Spleen (tissue), 7 donors: ENCODE data around the gene LYRM4.

Experiments
- POLR2A ChIP-seq, 3 donors: fragments of 450-650 bp; IDR thresholded peaks; one replicate each; pipeline ENCODE4 v1.5.1; 2017; ENCODE audit warnings: antibody characterized with exemption in 3 of 3, mild to moderate bottlenecking in 1 of 3
- TF ChIP-seq, protein P1 (sequence below), 11 experiments: fragments of 200-600 bp in 7 of 11; fragments of 450-650 bp in 4 of 11; sonication (generic) in 4 of 11; IDR thresholded peaks in 8 of 11; conservative IDR thresholded peaks in 3 of 11; 1 replicate in 7 of 11; 2 replicates in 4 of 11; pipeline versions ENCODE4 v1.4.0 to v1.8.0; 2016 to 2021; ENCODE audit warnings: antibody characterized with exemption in 11 of 11, inconsistent platforms in 4 of 11, mild to moderate bottlenecking in 1 of 11
- donor health status: DM: no; HTN: no; CAD: no; lungs with moderate emphysema.
- donor health status: DM: no; HTN: no; CAD: no.
- donor health status: DM: no; HTN: no; CAD: no.

DNA sequence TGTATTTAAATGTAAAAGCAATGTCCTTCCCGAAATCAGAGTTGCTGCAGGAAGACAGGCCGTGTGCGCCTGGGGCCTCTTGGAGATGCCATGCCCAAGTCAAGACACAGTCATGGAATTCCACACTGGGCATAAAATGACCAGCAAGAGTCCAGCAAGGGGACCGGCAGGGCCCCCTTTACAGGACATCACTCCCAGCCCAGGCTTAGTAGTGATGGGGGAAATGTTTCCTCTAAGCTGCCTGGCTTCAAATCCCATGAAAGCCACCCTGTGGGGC, 177.5 kb downstream of the LYRM4 start:
- TF ChIP-seq POLR2A (IDR thresholded peaks at IDR 0.05), result no peak
- TF ChIP-seq, protein P1, sequence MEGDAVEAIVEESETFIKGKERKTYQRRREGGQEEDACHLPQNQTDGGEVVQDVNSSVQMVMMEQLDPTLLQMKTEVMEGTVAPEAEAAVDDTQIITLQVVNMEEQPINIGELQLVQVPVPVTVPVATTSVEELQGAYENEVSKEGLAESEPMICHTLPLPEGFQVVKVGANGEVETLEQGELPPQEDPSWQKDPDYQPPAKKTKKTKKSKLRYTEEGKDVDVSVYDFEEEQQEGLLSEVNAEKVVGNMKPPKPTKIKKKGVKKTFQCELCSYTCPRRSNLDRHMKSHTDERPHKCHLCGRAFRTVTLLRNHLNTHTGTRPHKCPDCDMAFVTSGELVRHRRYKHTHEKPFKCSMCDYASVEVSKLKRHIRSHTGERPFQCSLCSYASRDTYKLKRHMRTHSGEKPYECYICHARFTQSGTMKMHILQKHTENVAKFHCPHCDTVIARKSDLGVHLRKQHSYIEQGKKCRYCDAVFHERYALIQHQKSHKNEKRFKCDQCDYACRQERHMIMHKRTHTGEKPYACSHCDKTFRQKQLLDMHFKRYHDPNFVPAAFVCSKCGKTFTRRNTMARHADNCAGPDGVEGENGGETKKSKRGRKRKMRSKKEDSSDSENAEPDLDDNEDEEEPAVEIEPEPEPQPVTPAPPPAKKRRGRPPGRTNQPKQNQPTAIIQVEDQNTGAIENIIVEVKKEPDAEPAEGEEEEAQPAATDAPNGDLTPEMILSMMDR (IDR thresholded peaks at IDR 0.05 in 8 of 11, conservative IDR thresholded peaks at IDR 0.05 in 3 of 11), result no peak
